K562 (cell line): ENCODE measurements around the gene PLAAT5. TPM values are rescaled to one million over a fixed set of nuclear protein-coding genes. Genes with fewer than 3 reads are reported as not detected.

Experiments used
- GTF2A2 ChIP-seq: IDR thresholded peaks from 2 replicates; pipeline ENCODE4 v1.6.1; 2016; ENCODE audit warnings: mild to moderate bottlenecking, missing genetic modification characterization, missing compliant biosample characterization
- KHSRP ChIP-seq: fragments of 450-650 bp; IDR thresholded peaks from 2 replicates; pipeline ENCODE4 v1.6.1; 2017
- MAX ChIP-seq: sonication (generic); formaldehyde crosslinking; IDR thresholded peaks from 2 replicates; pipeline ENCODE4 v1.9.0; 2022; ENCODE audit warnings: mild to moderate bottlenecking, missing genetic modification reagents
- MTF1 ChIP-seq: fragments of 250-450 bp; sonication (Bioruptor Pico); IDR thresholded peaks from 2 replicates; pipeline ENCODE4 v1.9.0; 2021; ENCODE audit warnings: moderate library complexity, mild to moderate bottlenecking, inconsistent platforms, borderline replicate concordance
- XRCC4 ChIP-seq: IDR thresholded peaks from one replicate; pipeline ENCODE4 v1.6.1; 2011; ENCODE audit not compliant: insufficient read depth, insufficient read length; ENCODE audit errors: extremely low read depth
- ZBTB2 ChIP-seq: fragments of 450-650 bp; IDR thresholded peaks from 2 replicates; pipeline ENCODE4 v1.6.1; 2016; ENCODE audit warnings: antibody characterized with exemption
- ZNF507 ChIP-seq: conservative IDR thresholded peaks from 2 replicates; pipeline ENCODE4 v1.6.1; 2017; ENCODE audit warnings: missing genetic modification characterization, missing compliant biosample characterization
- ZNF780A ChIP-seq: fragments of 250-450 bp; sonication (Bioruptor Pico); IDR thresholded peaks from 2 replicates; pipeline ENCODE4 v1.5.0; 2021; ENCODE audit warnings: mild to moderate bottlenecking
- polyA plus RNA-seq, 8 experiments: library from polyadenylated mRNA; depleted of rRNA in 4 of 8; stranded (reverse) in 5 of 8; unstranded in 3 of 8; fragments of >200 nt; fragmentation: Nextera tagmentation in 2 of 8; fragmentation: Illumina TruSeq in 1 of 8; extraction: Ambion mirVana in 2 of 8; extraction: Trizol in 1 of 8; gene quantifications; 2 replicates each; pipeline versions ENCODE4 v1.2.1 to v1.2.3, GENCODE V29; 2011 to 2014; ENCODE audit warnings: inconsistent platforms in 1 of 8, missing spikeins in 1 of 8
- total RNA-seq, 7 experiments: library from RNA; depleted of rRNA in 6 of 7; stranded (reverse); fragments of >200 nt in 6 of 7; fragmentation: Illumina TruSeq in 2 of 7; extraction: Trizol in 2 of 7; gene quantifications; 2 replicates each; pipeline versions ENCODE4 v1.2.1 to v1.2.3, GENCODE V29; 2011 to 2021; ENCODE audit warnings: low replicate concordance in 1 of 7
- TF ChIP-seq, protein P1 (sequence below): fragments of 450-650 bp; IDR thresholded peaks from 2 replicates; pipeline ENCODE4 v1.6.1; 2016; ENCODE audit warnings: mild to moderate bottlenecking, moderate library complexity
- TF ChIP-seq, protein P2 (sequence below): fragments of 450-650 bp; IDR thresholded peaks from 2 replicates; pipeline ENCODE4 v1.6.1; 2017; ENCODE audit warnings: antibody characterized with exemption, mild to moderate bottlenecking

PLAAT5 gene
- total and polyA plus RNA-seq, 9 of the 15 experiments (the other 6 are each of a cell fraction or from before 2014, with no cell fraction given), result not detected

- TF ChIP-seq, protein P1, sequence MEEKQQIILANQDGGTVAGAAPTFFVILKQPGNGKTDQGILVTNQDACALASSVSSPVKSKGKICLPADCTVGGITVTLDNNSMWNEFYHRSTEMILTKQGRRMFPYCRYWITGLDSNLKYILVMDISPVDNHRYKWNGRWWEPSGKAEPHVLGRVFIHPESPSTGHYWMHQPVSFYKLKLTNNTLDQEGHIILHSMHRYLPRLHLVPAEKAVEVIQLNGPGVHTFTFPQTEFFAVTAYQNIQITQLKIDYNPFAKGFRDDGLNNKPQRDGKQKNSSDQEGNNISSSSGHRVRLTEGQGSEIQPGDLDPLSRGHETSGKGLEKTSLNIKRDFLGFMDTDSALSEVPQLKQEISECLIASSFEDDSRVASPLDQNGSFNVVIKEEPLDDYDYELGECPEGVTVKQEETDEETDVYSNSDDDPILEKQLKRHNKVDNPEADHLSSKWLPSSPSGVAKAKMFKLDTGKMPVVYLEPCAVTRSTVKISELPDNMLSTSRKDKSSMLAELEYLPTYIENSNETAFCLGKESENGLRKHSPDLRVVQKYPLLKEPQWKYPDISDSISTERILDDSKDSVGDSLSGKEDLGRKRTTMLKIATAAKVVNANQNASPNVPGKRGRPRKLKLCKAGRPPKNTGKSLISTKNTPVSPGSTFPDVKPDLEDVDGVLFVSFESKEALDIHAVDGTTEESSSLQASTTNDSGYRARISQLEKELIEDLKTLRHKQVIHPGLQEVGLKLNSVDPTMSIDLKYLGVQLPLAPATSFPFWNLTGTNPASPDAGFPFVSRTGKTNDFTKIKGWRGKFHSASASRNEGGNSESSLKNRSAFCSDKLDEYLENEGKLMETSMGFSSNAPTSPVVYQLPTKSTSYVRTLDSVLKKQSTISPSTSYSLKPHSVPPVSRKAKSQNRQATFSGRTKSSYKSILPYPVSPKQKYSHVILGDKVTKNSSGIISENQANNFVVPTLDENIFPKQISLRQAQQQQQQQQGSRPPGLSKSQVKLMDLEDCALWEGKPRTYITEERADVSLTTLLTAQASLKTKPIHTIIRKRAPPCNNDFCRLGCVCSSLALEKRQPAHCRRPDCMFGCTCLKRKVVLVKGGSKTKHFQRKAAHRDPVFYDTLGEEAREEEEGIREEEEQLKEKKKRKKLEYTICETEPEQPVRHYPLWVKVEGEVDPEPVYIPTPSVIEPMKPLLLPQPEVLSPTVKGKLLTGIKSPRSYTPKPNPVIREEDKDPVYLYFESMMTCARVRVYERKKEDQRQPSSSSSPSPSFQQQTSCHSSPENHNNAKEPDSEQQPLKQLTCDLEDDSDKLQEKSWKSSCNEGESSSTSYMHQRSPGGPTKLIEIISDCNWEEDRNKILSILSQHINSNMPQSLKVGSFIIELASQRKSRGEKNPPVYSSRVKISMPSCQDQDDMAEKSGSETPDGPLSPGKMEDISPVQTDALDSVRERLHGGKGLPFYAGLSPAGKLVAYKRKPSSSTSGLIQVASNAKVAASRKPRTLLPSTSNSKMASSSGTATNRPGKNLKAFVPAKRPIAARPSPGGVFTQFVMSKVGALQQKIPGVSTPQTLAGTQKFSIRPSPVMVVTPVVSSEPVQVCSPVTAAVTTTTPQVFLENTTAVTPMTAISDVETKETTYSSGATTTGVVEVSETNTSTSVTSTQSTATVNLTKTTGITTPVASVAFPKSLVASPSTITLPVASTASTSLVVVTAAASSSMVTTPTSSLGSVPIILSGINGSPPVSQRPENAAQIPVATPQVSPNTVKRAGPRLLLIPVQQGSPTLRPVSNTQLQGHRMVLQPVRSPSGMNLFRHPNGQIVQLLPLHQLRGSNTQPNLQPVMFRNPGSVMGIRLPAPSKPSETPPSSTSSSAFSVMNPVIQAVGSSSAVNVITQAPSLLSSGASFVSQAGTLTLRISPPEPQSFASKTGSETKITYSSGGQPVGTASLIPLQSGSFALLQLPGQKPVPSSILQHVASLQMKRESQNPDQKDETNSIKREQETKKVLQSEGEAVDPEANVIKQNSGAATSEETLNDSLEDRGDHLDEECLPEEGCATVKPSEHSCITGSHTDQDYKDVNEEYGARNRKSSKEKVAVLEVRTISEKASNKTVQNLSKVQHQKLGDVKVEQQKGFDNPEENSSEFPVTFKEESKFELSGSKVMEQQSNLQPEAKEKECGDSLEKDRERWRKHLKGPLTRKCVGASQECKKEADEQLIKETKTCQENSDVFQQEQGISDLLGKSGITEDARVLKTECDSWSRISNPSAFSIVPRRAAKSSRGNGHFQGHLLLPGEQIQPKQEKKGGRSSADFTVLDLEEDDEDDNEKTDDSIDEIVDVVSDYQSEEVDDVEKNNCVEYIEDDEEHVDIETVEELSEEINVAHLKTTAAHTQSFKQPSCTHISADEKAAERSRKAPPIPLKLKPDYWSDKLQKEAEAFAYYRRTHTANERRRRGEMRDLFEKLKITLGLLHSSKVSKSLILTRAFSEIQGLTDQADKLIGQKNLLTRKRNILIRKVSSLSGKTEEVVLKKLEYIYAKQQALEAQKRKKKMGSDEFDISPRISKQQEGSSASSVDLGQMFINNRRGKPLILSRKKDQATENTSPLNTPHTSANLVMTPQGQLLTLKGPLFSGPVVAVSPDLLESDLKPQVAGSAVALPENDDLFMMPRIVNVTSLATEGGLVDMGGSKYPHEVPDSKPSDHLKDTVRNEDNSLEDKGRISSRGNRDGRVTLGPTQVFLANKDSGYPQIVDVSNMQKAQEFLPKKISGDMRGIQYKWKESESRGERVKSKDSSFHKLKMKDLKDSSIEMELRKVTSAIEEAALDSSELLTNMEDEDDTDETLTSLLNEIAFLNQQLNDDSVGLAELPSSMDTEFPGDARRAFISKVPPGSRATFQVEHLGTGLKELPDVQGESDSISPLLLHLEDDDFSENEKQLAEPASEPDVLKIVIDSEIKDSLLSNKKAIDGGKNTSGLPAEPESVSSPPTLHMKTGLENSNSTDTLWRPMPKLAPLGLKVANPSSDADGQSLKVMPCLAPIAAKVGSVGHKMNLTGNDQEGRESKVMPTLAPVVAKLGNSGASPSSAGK, result no peak
- TF ChIP-seq ZNF780A (no peak), ZBTB2 (no peak), MAX (no peak), XRCC4 (no peak), GTF2A2 (tag) (no peak), MTF1 (CRISPR knock-in tag) (no peak), ZNF507 (tag) (no peak), KHSRP (no peak)
- TF ChIP-seq, protein P2, sequence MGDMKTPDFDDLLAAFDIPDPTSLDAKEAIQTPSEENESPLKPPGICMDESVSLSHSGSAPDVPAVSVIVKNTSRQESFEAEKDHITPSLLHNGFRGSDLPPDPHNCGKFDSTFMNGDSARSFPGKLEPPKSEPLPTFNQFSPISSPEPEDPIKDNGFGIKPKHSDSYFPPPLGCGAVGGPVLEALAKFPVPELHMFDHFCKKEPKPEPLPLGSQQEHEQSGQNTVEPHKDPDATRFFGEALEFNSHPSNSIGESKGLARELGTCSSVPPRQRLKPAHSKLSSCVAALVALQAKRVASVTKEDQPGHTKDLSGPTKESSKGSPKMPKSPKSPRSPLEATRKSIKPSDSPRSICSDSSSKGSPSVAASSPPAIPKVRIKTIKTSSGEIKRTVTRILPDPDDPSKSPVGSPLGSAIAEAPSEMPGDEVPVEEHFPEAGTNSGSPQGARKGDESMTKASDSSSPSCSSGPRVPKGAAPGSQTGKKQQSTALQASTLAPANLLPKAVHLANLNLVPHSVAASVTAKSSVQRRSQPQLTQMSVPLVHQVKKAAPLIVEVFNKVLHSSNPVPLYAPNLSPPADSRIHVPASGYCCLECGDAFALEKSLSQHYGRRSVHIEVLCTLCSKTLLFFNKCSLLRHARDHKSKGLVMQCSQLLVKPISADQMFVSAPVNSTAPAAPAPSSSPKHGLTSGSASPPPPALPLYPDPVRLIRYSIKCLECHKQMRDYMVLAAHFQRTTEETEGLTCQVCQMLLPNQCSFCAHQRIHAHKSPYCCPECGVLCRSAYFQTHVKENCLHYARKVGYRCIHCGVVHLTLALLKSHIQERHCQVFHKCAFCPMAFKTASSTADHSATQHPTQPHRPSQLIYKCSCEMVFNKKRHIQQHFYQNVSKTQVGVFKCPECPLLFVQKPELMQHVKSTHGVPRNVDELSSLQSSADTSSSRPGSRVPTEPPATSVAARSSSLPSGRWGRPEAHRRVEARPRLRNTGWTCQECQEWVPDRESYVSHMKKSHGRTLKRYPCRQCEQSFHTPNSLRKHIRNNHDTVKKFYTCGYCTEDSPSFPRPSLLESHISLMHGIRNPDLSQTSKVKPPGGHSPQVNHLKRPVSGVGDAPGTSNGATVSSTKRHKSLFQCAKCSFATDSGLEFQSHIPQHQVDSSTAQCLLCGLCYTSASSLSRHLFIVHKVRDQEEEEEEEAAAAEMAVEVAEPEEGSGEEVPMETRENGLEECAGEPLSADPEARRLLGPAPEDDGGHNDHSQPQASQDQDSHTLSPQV, result no peak
These were observed 837 bp upstream of the PLAAT5 start (continued) for GRCh38 chr11:63491636-63492372.
